ENCODE data around the gene FRMD4B.

Gene FRMD4B

DNA sequence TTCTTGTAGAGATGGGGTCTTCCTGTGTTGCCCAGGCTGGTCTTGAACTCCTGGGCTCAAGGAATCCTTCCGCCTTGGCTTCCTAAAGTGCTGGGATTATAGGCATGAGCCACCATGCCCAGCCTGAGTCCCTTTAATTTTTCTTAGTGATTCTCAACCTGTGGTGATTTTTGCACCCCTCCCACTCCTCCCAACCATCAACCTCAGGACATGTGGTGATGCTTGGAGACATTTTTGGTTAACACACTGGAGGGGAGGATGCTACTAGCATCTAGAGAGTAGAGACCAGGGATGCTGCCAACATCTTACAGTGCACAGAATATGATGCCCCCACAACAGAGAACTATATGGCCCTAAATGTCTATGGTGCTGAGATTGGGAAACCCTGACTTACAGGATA, 180.5 kb downstream of the FRMD4B start:
- peaks cover 4% of the 10 kb centered on the region; the same call in 1 of the 2 replicates for H3K4me1 ChIP-seq (ENCODE audit: insufficient read depth, low read length)
- H3K4me3 ChIP-seq (ENCODE audit: low read depth in 1 of 2, low read length in 2 of 2) = no peak overlapping the region
- H3K9me3 ChIP-seq (ENCODE audit: insufficient read depth, low read length, severe bottlenecking) = no peaks in the 10 kb centered on the region
- no peaks in the 10 kb centered on the region for H3K27me3 ChIP-seq (ENCODE audit: insufficient read depth, low read length, poor library complexity)
- H3K9ac ChIP-seq (ENCODE audit: low read depth, low read length) = no peak overlapping the region
- H4K20me1 ChIP-seq (ENCODE audit: insufficient read depth, low read length) = no peaks in the 10 kb centered on the region
- no peak overlapping the region for H3K27ac ChIP-seq (ENCODE audit: low read length)
- TF ChIP-seq, protein P1, sequence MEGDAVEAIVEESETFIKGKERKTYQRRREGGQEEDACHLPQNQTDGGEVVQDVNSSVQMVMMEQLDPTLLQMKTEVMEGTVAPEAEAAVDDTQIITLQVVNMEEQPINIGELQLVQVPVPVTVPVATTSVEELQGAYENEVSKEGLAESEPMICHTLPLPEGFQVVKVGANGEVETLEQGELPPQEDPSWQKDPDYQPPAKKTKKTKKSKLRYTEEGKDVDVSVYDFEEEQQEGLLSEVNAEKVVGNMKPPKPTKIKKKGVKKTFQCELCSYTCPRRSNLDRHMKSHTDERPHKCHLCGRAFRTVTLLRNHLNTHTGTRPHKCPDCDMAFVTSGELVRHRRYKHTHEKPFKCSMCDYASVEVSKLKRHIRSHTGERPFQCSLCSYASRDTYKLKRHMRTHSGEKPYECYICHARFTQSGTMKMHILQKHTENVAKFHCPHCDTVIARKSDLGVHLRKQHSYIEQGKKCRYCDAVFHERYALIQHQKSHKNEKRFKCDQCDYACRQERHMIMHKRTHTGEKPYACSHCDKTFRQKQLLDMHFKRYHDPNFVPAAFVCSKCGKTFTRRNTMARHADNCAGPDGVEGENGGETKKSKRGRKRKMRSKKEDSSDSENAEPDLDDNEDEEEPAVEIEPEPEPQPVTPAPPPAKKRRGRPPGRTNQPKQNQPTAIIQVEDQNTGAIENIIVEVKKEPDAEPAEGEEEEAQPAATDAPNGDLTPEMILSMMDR (IDR thresholded peaks at IDR 0.05; ENCODE audit: borderline replicate concordance, extremely low read depth, low read length, poor library complexity, severe bottlenecking) = no peak
- H2AFZ ChIP-seq (ENCODE audit: low read depth, low read length) = no peak overlapping the region
- H3K36me3 ChIP-seq (ENCODE audit: insufficient read depth, low read length) = peaks cover 15% of the 10 kb centered on the region
- no peak overlapping the region for H3K4me2 ChIP-seq (ENCODE audit: insufficient read depth, low read length)
- DNase-seq = no peak
- ATAC-seq (ENCODE audit: insufficient read depth, low read depth) = no peak
- H3K79me2 ChIP-seq (ENCODE audit: insufficient read depth, low read length) = no peaks in the 10 kb centered on the region

DNA sequence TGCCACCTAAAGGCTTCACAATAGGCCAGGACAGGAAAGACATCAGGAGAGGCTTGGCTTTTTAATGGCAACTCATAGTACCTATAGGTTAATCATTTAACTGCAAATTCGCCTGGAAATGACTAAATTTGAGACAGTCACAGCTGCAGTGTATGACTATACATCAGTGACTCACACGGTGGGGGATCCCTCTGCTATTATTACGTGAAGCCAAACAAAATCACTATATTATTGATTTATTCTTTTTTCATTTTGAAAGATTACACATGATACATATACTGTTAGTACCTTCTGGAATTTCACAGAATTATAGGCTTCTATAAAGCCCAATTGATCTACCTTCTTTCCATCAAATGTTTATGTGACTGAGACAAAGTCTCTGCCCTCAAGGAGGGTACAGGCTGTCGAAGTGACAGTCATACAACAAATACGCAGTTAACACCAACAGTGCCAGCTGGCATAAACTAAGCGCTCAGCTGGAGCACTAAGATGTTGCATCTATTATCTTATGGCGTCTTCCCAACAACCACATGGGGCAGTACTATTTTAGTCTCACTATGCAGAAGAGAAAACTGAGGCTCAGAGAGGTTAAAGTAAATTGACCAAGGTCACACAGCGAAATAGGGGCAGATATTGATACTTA, 181.5 kb downstream of the FRMD4B start:
- Histone ChIP-seq H3K27ac (ENCODE audit: low read length) (no peak overlapping the region), H2AFZ (ENCODE audit: low read depth, low read length) (no peak overlapping the region), H3K27me3 (ENCODE audit: insufficient read depth, low read length, poor library complexity) (no peaks in the 10 kb centered on the region), H3K9ac (ENCODE audit: low read depth, low read length) (no peak overlapping the region), H4K20me1 (ENCODE audit: insufficient read depth, low read length) (no peaks in the 10 kb centered on the region), H3K36me3 (ENCODE audit: insufficient read depth, low read length) (peaks cover 15% of the 10 kb centered on the region), H3K4me3 (ENCODE audit: low read depth in 1 of 2, low read length in 2 of 2) (no peak overlapping the region), H3K9me3 (ENCODE audit: insufficient read depth, low read length, severe bottlenecking) (no peaks in the 10 kb centered on the region), H3K79me2 (ENCODE audit: insufficient read depth, low read length) (no peaks in the 10 kb centered on the region), H3K4me1 (ENCODE audit: insufficient read depth, low read length) (peaks cover 13% of the 10 kb centered on the region), H3K4me2 (ENCODE audit: insufficient read depth, low read length) (no peak overlapping the region)
- ATAC-seq (ENCODE audit: insufficient read depth, low read depth) (no peak), DNase-seq (no peak)
- TF ChIP-seq, protein P1 (IDR thresholded peaks at IDR 0.05; ENCODE audit: borderline replicate concordance, extremely low read depth, low read length, poor library complexity, severe bottlenecking) = no peak
- TF ChIP-seq EZH2 (IDR thresholded peaks at IDR 0.05; ENCODE audit: borderline replicate concordance, low read depth, low read length, severe bottlenecking) = no peak

DNA sequence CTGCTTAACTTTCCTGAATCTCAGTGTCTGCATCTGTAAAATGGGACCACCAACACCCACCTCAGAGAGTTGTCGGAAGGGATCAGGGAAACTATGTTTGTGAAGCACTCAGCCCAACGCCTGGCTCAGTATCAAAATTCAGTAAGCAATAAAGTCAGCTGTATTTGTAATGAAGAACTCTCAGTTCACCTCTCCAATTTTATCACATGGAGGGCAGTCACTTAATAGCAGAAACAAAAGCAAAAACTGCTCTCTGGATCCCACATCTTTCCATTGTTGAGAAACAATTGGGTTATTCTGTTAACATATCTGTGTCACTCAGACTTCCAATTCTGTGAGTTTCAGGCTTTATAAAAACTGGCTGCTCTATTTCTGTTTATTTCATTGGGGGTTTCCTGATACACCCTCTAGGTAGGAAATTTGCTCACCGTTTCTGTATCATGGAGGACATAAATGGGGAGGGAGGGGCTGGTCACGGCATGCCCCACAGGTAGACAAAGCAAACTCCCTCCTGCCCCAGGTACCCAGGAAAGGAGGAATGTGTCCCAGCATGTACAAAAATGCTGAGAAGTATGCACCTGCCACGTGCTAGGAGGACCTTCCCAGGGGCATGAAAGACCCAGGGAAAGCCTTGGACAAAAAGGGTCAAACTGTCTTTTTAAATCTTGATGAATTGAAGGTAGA, 182.1 kb downstream of the FRMD4B start:
- DNase-seq = no peak
- H3K27ac ChIP-seq (ENCODE audit: low read length) = no peak overlapping the region
- TF ChIP-seq, protein P1 (IDR thresholded peaks at IDR 0.05; ENCODE audit: borderline replicate concordance, extremely low read depth, low read length, poor library complexity, severe bottlenecking) = no peak
- TF ChIP-seq EZH2 (IDR thresholded peaks at IDR 0.05; ENCODE audit: borderline replicate concordance, low read depth, low read length, severe bottlenecking) = no peak

More for the DNA sequence above, 182.1 kb downstream of the FRMD4B start:
- H2AFZ ChIP-seq (ENCODE audit: low read depth, low read length) = no peak overlapping the region
- no peaks in the 10 kb centered on the region for H3K9me3 ChIP-seq (ENCODE audit: insufficient read depth, low read length, severe bottlenecking)
- no peak overlapping the region for H3K4me2 ChIP-seq (ENCODE audit: insufficient read depth, low read length)
- H3K27me3 ChIP-seq (ENCODE audit: insufficient read depth, low read length, poor library complexity) = no peaks in the 10 kb centered on the region
- peaks cover 20% of the 10 kb centered on the region for H3K4me1 ChIP-seq (ENCODE audit: insufficient read depth, low read length)
- peaks cover 15% of the 10 kb centered on the region for H3K36me3 ChIP-seq (ENCODE audit: insufficient read depth, low read length)
- no peak overlapping the region for H3K9ac ChIP-seq (ENCODE audit: low read depth, low read length)
- no peak for ATAC-seq (ENCODE audit: insufficient read depth, low read depth)
- H3K4me3 ChIP-seq (ENCODE audit: low read depth in 1 of 2, low read length in 2 of 2) = no peak overlapping the region
- H3K79me2 ChIP-seq (ENCODE audit: insufficient read depth, low read length) = no peaks in the 10 kb centered on the region
- H4K20me1 ChIP-seq (ENCODE audit: insufficient read depth, low read length) = no peaks in the 10 kb centered on the region

Measured in DND-41 (cell line).